ENCODE data around the gene KRTDAP.
"Not testable (repeated sequence)": the region's sequence is repeated elsewhere in the genome, so short reads cannot be mapped to it uniquely, and the experiment has no call there.

Gene KRTDAP

DNA sequence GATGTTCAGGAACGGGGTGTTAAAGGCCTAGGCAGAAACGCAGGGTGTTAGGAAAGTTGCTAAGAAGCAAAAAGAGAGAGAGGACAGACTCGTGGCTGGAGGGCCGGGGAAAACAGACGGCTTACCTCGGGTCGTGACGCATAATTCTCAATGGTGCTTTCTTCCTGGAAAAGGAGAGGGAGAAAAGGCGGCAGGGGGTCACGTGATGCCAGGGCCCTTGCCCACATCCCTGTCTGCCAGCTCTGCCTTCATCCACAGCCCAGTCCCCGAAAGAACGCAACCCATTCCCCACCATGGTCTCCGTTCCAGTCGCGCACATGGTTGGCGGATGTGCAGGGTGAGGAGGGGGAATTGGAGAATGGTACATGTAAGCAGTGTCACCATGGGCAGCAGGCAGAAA lies 1.6 kb downstream of the KRTDAP start:
- Mint-ChIP-seq H3K4me1 (ENCODE audit: low read depth in 2 of 2) (peaks cover 0 to 2% of the 10 kb centered on the region in 2 donors), H3K4me3 (no peak overlapping the region)
- no peak for ATAC-seq (replicated peaks)

GRCh38 chr19:35487656-35488182 lies 2.5 kb downstream of the KRTDAP start:
- H3K36me3 Mint-ChIP-seq (ENCODE audit: insufficient read depth), result no peaks in the 10 kb centered on the region
- peaks cover 31 to 63% of the 10 kb centered on the region in 2 donors for H3K27me3 Mint-ChIP-seq
- ATAC-seq (replicated peaks) (no peak), DNase-seq (no peak)
- H3K4me1 Mint-ChIP-seq (ENCODE audit: low read depth in 2 of 2), result peaks cover 0 to 2% of the 10 kb centered on the region in 2 donors
- no peak overlapping the region for H3K27ac Mint-ChIP-seq
- H3K9me3 Mint-ChIP-seq, result no peaks in the 10 kb centered on the region
- H3K4me3 Mint-ChIP-seq, result no peak overlapping the region

More for the DNA sequence above, 1.6 kb downstream of the KRTDAP start:
- H3K27ac Mint-ChIP-seq, result no peak overlapping the region
- H3K36me3 Mint-ChIP-seq (ENCODE audit: insufficient read depth), result no peaks in the 10 kb centered on the region
- DNase-seq, result no peak
- peaks cover 29 to 66% of the 10 kb centered on the region in 2 donors for H3K27me3 Mint-ChIP-seq
- no peaks in the 10 kb centered on the region for H3K9me3 Mint-ChIP-seq

DNA sequence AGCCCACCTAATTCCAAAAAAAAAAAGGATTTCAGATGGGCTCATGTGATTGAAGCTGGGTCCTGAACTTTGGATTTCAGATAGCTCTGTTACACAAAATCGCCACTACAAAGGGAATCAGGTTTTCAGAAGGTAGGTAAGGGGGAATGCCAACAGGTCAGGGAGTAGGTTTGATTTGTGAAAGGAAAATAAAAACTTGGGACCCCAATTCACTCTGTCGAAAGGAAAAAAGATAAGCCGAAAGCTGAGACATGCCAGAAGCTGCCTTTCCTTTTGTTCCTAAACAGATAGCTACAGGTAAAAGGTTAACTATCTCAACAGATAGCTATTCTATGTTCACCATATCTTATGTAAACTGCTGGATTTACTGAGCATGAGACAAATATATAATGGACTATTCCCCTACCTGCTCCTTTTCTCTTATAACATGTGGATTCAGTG lies 4.0 kb downstream of the KRTDAP start:
- Mint-ChIP-seq H3K9me3 (no peaks in the 10 kb centered on the region), H3K4me3 (no peak overlapping the region), H3K27me3 (peaks cover 20 to 48% of the 10 kb centered on the region in 2 donors), H3K36me3 (ENCODE audit: insufficient read depth) (no peaks in the 10 kb centered on the region), H3K4me1 (ENCODE audit: low read depth in 2 of 2) (peaks cover 0 to 2% of the 10 kb centered on the region in 2 donors), H3K27ac (no peak overlapping the region)
- no peak for ATAC-seq (replicated peaks)
- DNase-seq, result no peak

DNA sequence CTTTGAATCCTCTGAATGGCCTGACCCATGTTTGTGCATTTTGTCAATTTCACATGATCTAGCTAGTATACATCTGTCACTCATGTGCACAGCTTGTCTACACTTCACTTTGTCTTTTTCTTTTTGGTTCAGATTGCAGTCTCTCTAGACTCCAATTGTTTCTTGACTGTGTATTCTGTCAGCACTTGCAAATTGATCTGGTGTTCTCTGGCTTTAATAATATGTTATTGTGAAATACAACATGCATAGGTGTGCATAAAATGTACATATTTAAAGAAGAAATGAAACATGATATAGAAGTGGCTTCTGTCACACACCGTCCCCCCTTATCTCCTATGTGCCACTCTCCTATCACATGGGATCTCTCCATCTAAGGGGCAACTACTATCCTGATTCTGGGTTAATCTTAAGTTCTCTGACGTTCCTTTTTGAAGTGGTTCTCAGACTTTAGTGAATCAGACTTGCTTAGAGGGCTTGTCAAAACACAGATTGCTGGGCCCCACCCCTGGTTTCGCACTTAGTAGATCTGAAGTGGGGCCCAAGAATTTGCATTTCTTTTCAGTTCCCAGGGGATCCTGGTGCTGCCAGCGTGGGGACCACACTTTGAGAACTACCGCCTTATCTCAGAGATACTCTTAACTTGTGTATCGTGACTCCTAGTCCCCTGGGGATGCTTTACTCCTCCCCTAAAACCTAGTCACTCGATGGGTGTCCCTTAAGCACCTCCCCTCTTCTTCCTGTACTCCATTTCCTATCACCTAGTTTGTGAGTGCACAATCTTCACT lies 5.8 kb downstream of the KRTDAP start:
- DNase-seq (no peak), ATAC-seq (replicated peaks) (peak; percentile 12)
- H3K36me3 Mint-ChIP-seq (ENCODE audit: insufficient read depth), result no peaks in the 10 kb centered on the region
- no peaks in the 10 kb centered on the region for H3K9me3 Mint-ChIP-seq
- peaks cover 0 to 2% of the 10 kb centered on the region in 2 donors for H3K4me1 Mint-ChIP-seq (ENCODE audit: low read depth in 2 of 2)
- no peak overlapping the region for H3K4me3 Mint-ChIP-seq
- H3K27ac Mint-ChIP-seq, result no peak overlapping the region
- H3K27me3 Mint-ChIP-seq, result peaks cover 4 to 30% of the 10 kb centered on the region in 2 donors

DNA sequence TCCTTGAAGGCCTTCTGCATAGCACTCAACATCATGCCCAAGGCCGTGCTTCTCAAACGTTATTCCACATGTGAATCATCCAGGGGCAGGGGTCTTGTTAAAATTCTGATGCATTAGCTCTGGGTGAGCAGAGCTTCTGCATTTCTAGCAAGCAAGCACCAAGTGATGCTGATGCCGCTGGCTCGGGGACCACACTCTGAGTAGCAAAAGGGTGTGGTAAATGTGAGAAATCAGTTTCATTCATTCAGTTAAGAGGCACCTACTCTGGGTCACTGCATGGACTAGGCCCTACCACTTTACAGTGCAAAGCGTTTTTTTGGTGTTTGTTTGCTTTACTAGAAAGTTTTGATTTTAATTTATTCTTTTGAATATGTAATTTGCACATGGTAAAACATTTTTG lies 7.2 kb downstream of the KRTDAP start:
- Mint-ChIP-seq H3K4me1 (ENCODE audit: low read depth in 2 of 2) (peaks cover 0 to 2% of the 10 kb centered on the region in 2 donors), H3K27me3 (peaks cover 4 to 16% of the 10 kb centered on the region in 2 donors), H3K9me3 (no peaks in the 10 kb centered on the region), H3K27ac (no peak overlapping the region), H3K4me3 (no peak overlapping the region), H3K36me3 (ENCODE audit: insufficient read depth) (no peaks in the 10 kb centered on the region)
- ATAC-seq (replicated peaks), result no peak
- DNase-seq, result no peak

DNA sequence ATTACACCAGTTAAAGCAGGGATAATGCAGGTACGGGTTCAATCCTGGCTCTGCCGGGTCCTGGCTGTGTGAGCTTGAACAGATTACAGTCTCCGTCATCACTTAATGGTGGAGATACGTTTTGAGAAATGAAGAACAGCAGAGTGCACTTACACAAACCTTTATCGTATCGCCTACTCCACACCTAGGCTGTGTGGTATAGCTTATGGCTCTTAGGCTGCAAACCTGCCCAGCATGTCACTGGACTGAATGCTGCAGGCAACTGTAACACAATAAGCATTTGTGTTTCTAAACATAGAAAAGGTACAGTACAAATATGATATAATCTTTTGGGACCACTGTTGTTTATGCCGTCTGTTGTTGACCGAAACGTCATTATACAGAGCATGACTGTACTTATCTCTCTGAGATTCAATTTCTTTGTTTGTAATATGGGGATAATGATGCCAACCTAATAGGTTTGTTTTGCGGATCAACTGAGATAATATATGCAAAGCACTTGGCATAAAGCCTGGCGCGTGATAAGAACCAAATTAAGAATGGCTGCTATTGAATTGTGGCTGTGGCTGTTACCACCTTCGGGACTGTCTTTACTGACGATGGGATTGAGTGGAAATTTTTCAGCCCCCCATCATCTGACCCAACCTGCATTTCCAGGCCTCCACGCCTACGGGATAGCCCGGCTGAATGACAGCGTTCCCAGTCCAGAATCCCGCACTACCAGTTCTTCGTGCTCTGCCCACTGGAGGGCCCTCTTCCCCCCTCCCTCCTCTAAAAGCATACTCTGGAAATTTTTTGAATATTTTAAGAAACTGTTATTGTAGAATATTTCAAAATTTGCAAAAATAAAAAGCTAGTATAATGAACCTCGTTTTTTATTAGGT lies 11.2 kb downstream of the KRTDAP start:
- H3K36me3 Mint-ChIP-seq (ENCODE audit: insufficient read depth), result no peaks in the 10 kb centered on the region
- no peak for ATAC-seq (replicated peaks)
- no peaks in the 10 kb centered on the region for H3K4me1 Mint-ChIP-seq (ENCODE audit: low read depth in 2 of 2)
- no peak for DNase-seq
- H3K27me3 Mint-ChIP-seq, result peaks cover 15 to 23% of the 10 kb centered on the region in 2 donors
- H3K4me3 Mint-ChIP-seq, result no peak overlapping the region
- H3K9me3 Mint-ChIP-seq, result no peaks in the 10 kb centered on the region
- H3K27ac Mint-ChIP-seq, result no peak overlapping the region

- DNase-seq (no peak), ATAC-seq (replicated peaks) (no peak)
- Mint-ChIP-seq H3K4me1 (ENCODE audit: low read depth in 2 of 2) (no peaks in the 10 kb centered on the region), H3K9me3 (no peaks in the 10 kb centered on the region), H3K36me3 (ENCODE audit: insufficient read depth) (no peaks in the 10 kb centered on the region), H3K27ac (no peak overlapping the region), H3K27me3 (peaks cover 11 to 23% of the 10 kb centered on the region in 2 donors), H3K4me3 (no peak overlapping the region)
Observed at GRCh38 chr19:35476149-35476548, 14.1 kb downstream of the KRTDAP start.

GRCh38 chr19:35474594-35474993 lies 15.7 kb downstream of the KRTDAP start:
- not testable (repeated sequence) for H3K4me1 Mint-ChIP-seq (ENCODE audit: low read depth in 2 of 2); H3K9me3 Mint-ChIP-seq; DNase-seq; H3K4me3 Mint-ChIP-seq; H3K36me3 Mint-ChIP-seq (ENCODE audit: insufficient read depth); ATAC-seq (replicated peaks)
- Mint-ChIP-seq H3K27ac (peak overlapping the region in 1 of 2 donors; percentile 53), H3K27me3 (peaks cover 11 to 23% of the 10 kb centered on the region in 2 donors)

- Mint-ChIP-seq H3K9me3 (no peaks in the 10 kb centered on the region), H3K36me3 (ENCODE audit: insufficient read depth) (no peaks in the 10 kb centered on the region), H3K27me3 (peaks cover 11 to 23% of the 10 kb centered on the region in 2 donors), H3K4me1 (ENCODE audit: low read depth in 2 of 2) (no peaks in the 10 kb centered on the region), H3K4me3 (no peak overlapping the region), H3K27ac (peak overlapping the region in 1 of 2 donors; percentile 53)
- ATAC-seq (replicated peaks), result no peak
- no peak for DNase-seq
Observed at GRCh38 chr19:35474104-35474503, 16.2 kb downstream of the KRTDAP start.

GRCh38 chr19:35471946-35472345 lies 18.3 kb downstream of the KRTDAP start:
- ATAC-seq (replicated peaks) (no peak), DNase-seq (no peak)
- no peak overlapping the region for H3K27ac Mint-ChIP-seq
- H3K9me3 Mint-ChIP-seq, result no peaks in the 10 kb centered on the region
- peaks cover 11 to 23% of the 10 kb centered on the region in 2 donors for H3K27me3 Mint-ChIP-seq
- H3K4me1 Mint-ChIP-seq (ENCODE audit: low read depth in 2 of 2), result peaks cover 4 to 5% of the 10 kb centered on the region in 2 donors
- no peaks in the 10 kb centered on the region for H3K36me3 Mint-ChIP-seq (ENCODE audit: insufficient read depth)
- H3K4me3 Mint-ChIP-seq, result no peak overlapping the region

- H3K9me3 Mint-ChIP-seq; H3K36me3 Mint-ChIP-seq (ENCODE audit: insufficient read depth); H3K27ac Mint-ChIP-seq; H3K4me1 Mint-ChIP-seq (ENCODE audit: low read depth in 2 of 2); ATAC-seq (replicated peaks); DNase-seq; H3K4me3 Mint-ChIP-seq: not testable (repeated sequence)
- peaks cover 6 to 17% of the 10 kb centered on the region in 2 donors for H3K27me3 Mint-ChIP-seq
Observed at GRCh38 chr19:35471075-35471474, 19.2 kb downstream of the KRTDAP start.

DNA sequence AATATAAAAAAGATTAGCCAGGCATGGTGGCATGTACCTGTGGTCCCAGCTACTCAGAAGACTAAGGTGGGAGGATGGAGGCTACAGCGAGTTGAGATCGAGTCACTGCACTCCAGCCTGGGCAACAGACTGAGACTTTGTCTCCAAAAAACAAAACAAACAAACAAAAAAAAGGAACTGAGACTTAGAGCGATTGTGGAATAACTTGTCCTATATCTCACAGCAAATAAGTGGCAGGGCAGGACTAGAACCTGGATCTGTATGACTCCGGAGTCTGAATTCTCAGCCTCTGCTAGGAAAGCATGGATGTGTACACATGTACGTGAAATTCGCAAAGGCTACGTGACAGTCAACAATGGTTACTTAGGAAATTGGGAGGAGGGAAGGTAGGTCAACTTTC lies 20.1 kb downstream of the KRTDAP start:
- H3K4me1 Mint-ChIP-seq (ENCODE audit: low read depth in 2 of 2), result peaks cover 7 to 9% of the 10 kb centered on the region in 2 donors
- no peak for ATAC-seq (replicated peaks)
- peaks cover 0 to 10% of the 10 kb centered on the region in 2 donors for H3K27me3 Mint-ChIP-seq
- no peak for DNase-seq
- H3K9me3 Mint-ChIP-seq, result no peaks in the 10 kb centered on the region
- no peaks in the 10 kb centered on the region for H3K36me3 Mint-ChIP-seq (ENCODE audit: insufficient read depth)
- no peak overlapping the region for H3K4me3 Mint-ChIP-seq
- no peak overlapping the region for H3K27ac Mint-ChIP-seq

- peak; percentile 100 for ATAC-seq (replicated peaks)
- no peaks in the 10 kb centered on the region for H3K36me3 Mint-ChIP-seq (ENCODE audit: insufficient read depth)
- H3K4me3 Mint-ChIP-seq, result no peak overlapping the region
- no peaks in the 10 kb centered on the region for H3K27me3 Mint-ChIP-seq
- DNase-seq, result peak; percentile 59 to 70 (median 66)
- H3K4me1 Mint-ChIP-seq (ENCODE audit: low read depth in 2 of 2), result peaks cover 13 to 17% of the 10 kb centered on the region in 2 donors
- H3K9me3 Mint-ChIP-seq, result no peaks in the 10 kb centered on the region
- peak overlapping the region in 1 of 2 donors; percentile 22 for H3K27ac Mint-ChIP-seq
Observed at GRCh38 chr19:35468637-35469036, 21.6 kb downstream of the KRTDAP start.

Data from effector memory CD8-positive, alpha-beta T cell (primary cell).